Stimulated activated naive B cell treated with anti-CD40 and anti-IgM and Interleukin-4, amounts not matched to agents 10 μg/mL and 1 μg/mL and 100 μg/mL, for 72 hours (primary cell): ENCODE data around the gene MRPS5.
"Not testable (repeated sequence)": the region's sequence is repeated elsewhere in the genome, so short reads cannot be mapped to it uniquely, and the experiment has no call there.

Experiments
- ATAC-seq, 2 donors: fragments of 150-1000 bp; cut with Tn5 transposase; replicated peaks; 2 replicates each; pipeline ENCODE4 v1.10.0; 2021; ENCODE audit warnings: moderate library complexity in 1 of 2
- DNase-seq: peaks from one replicate; pipeline ENCODE4 v3.0.0; 2021
- H3K27ac Mint-ChIP-seq: one replicate; pipeline ENCODE4 v1.8.0; 2022; ENCODE audit warnings: mild to moderate bottlenecking, mixed read lengths
- H3K27me3 Mint-ChIP-seq, 2 donors: one replicate each; pipeline ENCODE4 v1.8.0; 2022; ENCODE audit warnings: mixed read lengths in 2 of 2
- H3K36me3 Mint-ChIP-seq, 2 donors: one replicate each; pipeline ENCODE4 v1.8.0; 2022; ENCODE audit warnings: mixed read lengths in 2 of 2, mild to moderate bottlenecking in 1 of 2
- H3K4me1 Mint-ChIP-seq, 2 donors: one replicate each; pipeline ENCODE4 v1.8.0; 2022; ENCODE audit warnings: mixed read lengths in 2 of 2, mild to moderate bottlenecking in 1 of 2
- H3K4me3 Mint-ChIP-seq, 2 donors: one replicate each; pipeline ENCODE4 v1.8.0; 2022; ENCODE audit warnings: mild to moderate bottlenecking in 2 of 2, mixed read lengths in 2 of 2, moderate library complexity in 1 of 2
- H3K9me3 Mint-ChIP-seq, 2 donors: one replicate each; pipeline ENCODE4 v1.8.0; 2022; ENCODE audit warnings: mixed read lengths in 2 of 2, mild to moderate bottlenecking in 1 of 2

The MRPS5 gene

GRCh38 chr2:95041060-95041823 lies 80.4 kb downstream of the MRPS5 start:
- Mint-ChIP-seq H3K27me3 (peaks cover 21 to 27% of the 10 kb centered on the region in 2 donors), H3K4me3 (no peak overlapping the region), H3K36me3 (peaks cover 0 to 2% of the 10 kb centered on the region in 2 donors), H3K27ac (no peak overlapping the region), H3K4me1 (no peaks in the 10 kb centered on the region), H3K9me3 (peaks cover 30 to 35% of the 10 kb centered on the region in 2 donors)
- ATAC-seq (no peak), DNase-seq (no peak)

GRCh38 chr2:95040426-95040825 lies 81.2 kb downstream of the MRPS5 start:
- DNase-seq (no peak), ATAC-seq (no peak)
- Mint-ChIP-seq H3K9me3 (peaks cover 30 to 35% of the 10 kb centered on the region in 2 donors), H3K4me1 (no peaks in the 10 kb centered on the region), H3K36me3 (peaks cover 0 to 2% of the 10 kb centered on the region in 2 donors), H3K27ac (no peak overlapping the region), H3K27me3 (peaks cover 17 to 23% of the 10 kb centered on the region in 2 donors), H3K4me3 (no peak overlapping the region)

- Mint-ChIP-seq H3K4me3 (no peak overlapping the region), H3K36me3 (peaks cover 0 to 2% of the 10 kb centered on the region in 2 donors), H3K27me3 (peaks cover 16 to 23% of the 10 kb centered on the region in 2 donors), H3K4me1 (no peaks in the 10 kb centered on the region), H3K9me3 (peaks cover 30 to 35% of the 10 kb centered on the region in 2 donors), H3K27ac (no peak overlapping the region)
- DNase-seq = no peak
- ATAC-seq = peak in 1 of 2 donors; percentile 10
Observed at GRCh38 chr2:95039978-95040377, 81.6 kb downstream of the MRPS5 start.

GRCh38 chr2:95039363-95039762 lies 82.2 kb downstream of the MRPS5 start:
- peaks cover 30 to 35% of the 10 kb centered on the region in 2 donors for H3K9me3 Mint-ChIP-seq
- no peaks in the 10 kb centered on the region for H3K4me1 Mint-ChIP-seq
- peaks cover 16 to 23% of the 10 kb centered on the region in 2 donors for H3K27me3 Mint-ChIP-seq
- H3K36me3 Mint-ChIP-seq = peaks cover 0 to 2% of the 10 kb centered on the region in 2 donors
- no peak overlapping the region for H3K4me3 Mint-ChIP-seq
- ATAC-seq (no peak), DNase-seq (no peak)
- H3K27ac Mint-ChIP-seq = no peak overlapping the region

- Mint-ChIP-seq H3K4me1 (no peaks in the 10 kb centered on the region), H3K36me3 (peaks cover 0 to 2% of the 10 kb centered on the region in 2 donors), H3K27me3 (peaks cover 11 to 17% of the 10 kb centered on the region in 2 donors), H3K4me3 (no peak overlapping the region), H3K9me3 (peaks cover 30 to 35% of the 10 kb centered on the region in 2 donors), H3K27ac (no peak overlapping the region)
- no peak for ATAC-seq
- DNase-seq = no peak
Observed at GRCh38 chr2:95038635-95039298, 82.8 kb downstream of the MRPS5 start.

GRCh38 chr2:95037841-95038585 lies 83.6 kb downstream of the MRPS5 start:
- H3K4me1 Mint-ChIP-seq = not testable (repeated sequence)

GRCh38 chr2:95037384-95037839 lies 84.2 kb downstream of the MRPS5 start:
- H3K9me3 Mint-ChIP-seq = peaks cover 30 to 35% of the 10 kb centered on the region in 2 donors
- H3K36me3 Mint-ChIP-seq = peaks cover 0 to 2% of the 10 kb centered on the region in 2 donors
- H3K27ac Mint-ChIP-seq = no peak overlapping the region
- ATAC-seq = no peak
- peaks cover 5 to 10% of the 10 kb centered on the region in 2 donors for H3K27me3 Mint-ChIP-seq
- H3K4me3 Mint-ChIP-seq = no peak overlapping the region
- H3K4me1 Mint-ChIP-seq = no peaks in the 10 kb centered on the region
- DNase-seq = no peak

More at GRCh38 chr2:95037841-95038585, 83.6 kb downstream of the MRPS5 start:
- Mint-ChIP-seq H3K9me3 (peaks cover 30 to 35% of the 10 kb centered on the region in 2 donors), H3K27me3 (peaks cover 3 to 12% of the 10 kb centered on the region in 2 donors)
- not testable (repeated sequence) for ATAC-seq, H3K36me3 Mint-ChIP-seq, DNase-seq, H3K4me3 Mint-ChIP-seq, H3K27ac Mint-ChIP-seq

GRCh38 chr2:95036596-95037383 lies 84.8 kb downstream of the MRPS5 start:
- Mint-ChIP-seq H3K27me3 (peaks cover 10 to 11% of the 10 kb centered on the region in 2 donors), H3K4me1 (no peaks in the 10 kb centered on the region), H3K27ac (peak overlapping the region; percentile 0), H3K9me3 (peaks cover 30 to 35% of the 10 kb centered on the region in 2 donors), H3K36me3 (peaks cover 0 to 2% of the 10 kb centered on the region in 2 donors), H3K4me3 (no peak overlapping the region)
- ATAC-seq (no peak), DNase-seq (no peak)
